ENCODE data around the gene SUCLG2. TPM values are rescaled to one million over a fixed set of nuclear protein-coding genes. Genes with fewer than 3 reads are reported as not detected.

Gene SUCLG2
- total RNA-seq, 4 donors from 2014 or later = 38.7 to 42.9 (median 41.3) TPM

- DNase-seq (ENCODE audit: low spot score in 2 of 2) = no peak
- no peak overlapping the region for H3K4me3 ChIP-seq (ENCODE audit: low read depth, poor library complexity, severe bottlenecking)
- TF ChIP-seq CTCF (IDR thresholded peaks at IDR 0.05) (no peak), POLR2A (IDR thresholded peaks at IDR 0.05) (no peak)
- intact Hi-C loops (cut with DNase I; ENCODE audit: low total_unique reads) = no loop called here
- 75 to 77% methylated on average over 2 of the region's 2 CpGs for WGBS, 2 donors
Observed at GRCh38 chr3:67516496-67516895, 137.9 kb downstream of the SUCLG2 start.

GRCh38 chr3:67515778-67516177, 138.6 kb downstream of the SUCLG2 start:
- 82 to 83% methylated on average over 3 of the region's 3 CpGs for WGBS, 2 donors
- TF ChIP-seq POLR2A (IDR thresholded peaks at IDR 0.05) (no peak), CTCF (IDR thresholded peaks at IDR 0.05) (no peak)
- intact Hi-C loops (cut with DNase I; ENCODE audit: low total_unique reads) = no loop called here
- no peak for DNase-seq (ENCODE audit: low spot score in 2 of 2)
- no peak overlapping the region for H3K4me3 ChIP-seq (ENCODE audit: low read depth, poor library complexity, severe bottlenecking)

GRCh38 chr3:67509471-67510075, 144.8 kb downstream of the SUCLG2 start:
- no peak for TF ChIP-seq CTCF (IDR thresholded peaks at IDR 0.05)
- TF ChIP-seq POLR2A (IDR thresholded peaks at IDR 0.05) = no peak
- intact Hi-C loops (cut with DNase I; ENCODE audit: low total_unique reads) = no loop called here
- no peak overlapping the region for H3K4me3 ChIP-seq (ENCODE audit: low read depth, poor library complexity, severe bottlenecking)
- WGBS, 2 donors = 84 to 86% methylated on average over 4 of the region's 4 CpGs
- no peak for DNase-seq (ENCODE audit: low spot score in 2 of 2)

- intact Hi-C loops (cut with DNase I; ENCODE audit: low total_unique reads) = no loop called here
- TF ChIP-seq POLR2A (IDR thresholded peaks at IDR 0.05) (no peak), CTCF (IDR thresholded peaks at IDR 0.05) (no peak)
- no peak for DNase-seq (ENCODE audit: low spot score in 2 of 2)
- H3K4me3 ChIP-seq (ENCODE audit: low read depth, poor library complexity, severe bottlenecking) = no peak overlapping the region
- 94 to 96% methylated on average over 4 of the region's 4 CpGs for WGBS, 2 donors
Observed at GRCh38 chr3:67507584-67507983, 146.8 kb downstream of the SUCLG2 start.

- no peak for DNase-seq (ENCODE audit: low spot score in 2 of 2)
- intact Hi-C loops (cut with DNase I; ENCODE audit: low total_unique reads) = no loop called here
- TF ChIP-seq CTCF (IDR thresholded peaks at IDR 0.05) = no peak
- no peak for TF ChIP-seq POLR2A (IDR thresholded peaks at IDR 0.05)
- no peak overlapping the region for H3K4me3 ChIP-seq (ENCODE audit: low read depth, poor library complexity, severe bottlenecking)
- 87 to 89% methylated on average over 2 of the region's 2 CpGs for WGBS, 2 donors
Observed at GRCh38 chr3:67500709-67501108, 153.7 kb downstream of the SUCLG2 start.

- no peak for TF ChIP-seq POLR2A (IDR thresholded peaks at IDR 0.05)
- no peak for TF ChIP-seq CTCF (IDR thresholded peaks at IDR 0.05)
- intact Hi-C loops (cut with DNase I; ENCODE audit: low total_unique reads) = no loop called here
- DNase-seq (ENCODE audit: low spot score in 2 of 2) = no peak
- no peak overlapping the region for H3K4me3 ChIP-seq (ENCODE audit: low read depth, poor library complexity, severe bottlenecking)
Observed at GRCh38 chr3:67497746-67498145, 156.7 kb downstream of the SUCLG2 start.
